PFSK-1 (cell line): ENCODE data around the gene KDM5C. TPM values are rescaled to one million over a fixed set of nuclear protein-coding genes. Genes with fewer than 3 reads are reported as not detected.
A peak's percentile ranks its signal among the peaks of the same experiment; 100 is the strongest.

Experiments used
- FOXP2 ChIP-seq: optimal IDR thresholded peaks from 2 replicates; pipeline ENCODE3; 2011; ENCODE audit warnings: borderline replicate concordance, control low read depth, inconsistent platforms; ENCODE audit not compliant: insufficient read depth; ENCODE audit errors: extremely low read length, extremely low read depth
- POLR2AphosphoS5 ChIP-seq: IDR thresholded peaks from 2 replicates; pipeline ENCODE4 v1.6.1; 2012; ENCODE audit warnings: low read depth, mild to moderate bottlenecking, control low read depth, low read length, moderate library complexity
- REST ChIP-seq, 2 experiments: IDR thresholded peaks; 2 replicates each; pipeline versions ENCODE4 v1.6.1 to v1.8.0; 2011 to 2012; ENCODE audit warnings: low read depth in 2 of 2, low read length in 2 of 2, control low read depth in 1 of 2, inconsistent platforms in 1 of 2, mild to moderate bottlenecking in 1 of 2, moderate library complexity in 1 of 2; ENCODE audit not compliant: insufficient read depth in 1 of 2
- SIN3A ChIP-seq: IDR thresholded peaks from 2 replicates; pipeline ENCODE4 v1.6.1; 2012; ENCODE audit warnings: mild to moderate bottlenecking, low read length, moderate library complexity, borderline replicate concordance; ENCODE audit not compliant: insufficient read depth
- TAF1 ChIP-seq: IDR thresholded peaks from 2 replicates; pipeline ENCODE4 v1.6.1; 2012; ENCODE audit warnings: low read length, control low read depth, borderline replicate concordance; ENCODE audit not compliant: insufficient read depth
- polyA plus RNA-seq: library from polyadenylated mRNA; unstranded; fragments of >200 nt; gene quantifications from one replicate; pipeline ENCODE4 v1.2.1, GENCODE V29; 2012; ENCODE audit warnings: low read depth, missing spikeins; ENCODE audit not compliant: insufficient read length

The KDM5C gene
- polyA plus RNA-seq: 62.7 TPM

GRCh38 chrX:53224860-53225797, at the start of gene KDM5C:
KDM5C (minus strand) TSS chrX:53225207; CDS start chrX:53224889, 318 bp downstream.
- peak; percentile 72 for TF ChIP-seq TAF1
- peak; percentile 26; the same call in 1 of the 2 replicates for TF ChIP-seq SIN3A
- TF ChIP-seq REST (IDR thresholded peaks at IDR 0.05; ENCODE audit: insufficient read depth in 1 of 2, low read depth in 2 of 2, low read length in 2 of 2): no peak
- peak; percentile 8 for TF ChIP-seq FOXP2
- peak; percentile 45; the same call in 1 of the 2 replicates for TF ChIP-seq POLR2AphosphoS5

- TF ChIP-seq REST (IDR thresholded peaks at IDR 0.05; ENCODE audit: insufficient read depth in 1 of 2, low read depth in 2 of 2, low read length in 2 of 2) (no peak), POLR2AphosphoS5 (no peak)
These were observed 47.9 kb upstream of the KDM5C start for GRCh38 chrX:53272808-53273337.

GRCh38 chrX:53269536-53270107, 44.6 kb upstream of the KDM5C start:
- TF ChIP-seq SIN3A: no peak
- TF ChIP-seq TAF1: no peak
- TF ChIP-seq REST (IDR thresholded peaks at IDR 0.05; ENCODE audit: insufficient read depth in 1 of 2, low read depth in 2 of 2, low read length in 2 of 2): no peak
- no peak for TF ChIP-seq FOXP2
- no peak for TF ChIP-seq POLR2AphosphoS5

GRCh38 chrX:53268173-53268572, 43.2 kb upstream of the KDM5C start:
- TF ChIP-seq TAF1 (no peak), SIN3A (no peak), FOXP2 (no peak), REST (IDR thresholded peaks at IDR 0.05; ENCODE audit: insufficient read depth in 1 of 2, low read depth in 2 of 2, low read length in 2 of 2) (no peak), POLR2AphosphoS5 (no peak)
